HG03103 (cell line): Measurements from ENCODE around the gene SEMA5B.

Source experiments
- ATAC-seq: cut with Tn5 transposase; IDR thresholded peaks from one replicate; pipeline ENCODE4 v1.9.1; 2021; ENCODE audit warnings: low read depth; ENCODE audit not compliant: unreplicated experiment

The SEMA5B gene

GRCh38 chr3:123055352-123055751 lies 27.8 kb upstream of the SEMA5B start:
- ATAC-seq, result no peak

- ATAC-seq, result no peak
Observed at GRCh38 chr3:123054931-123055330, 27.4 kb upstream of the SEMA5B start.

GRCh38 chr3:123054109-123054778 lies 26.7 kb upstream of the SEMA5B start:
- no peak for ATAC-seq

- ATAC-seq, result no peak
Observed at GRCh38 chr3:123053107-123053506, 25.5 kb upstream of the SEMA5B start.

- no peak for ATAC-seq
Observed at GRCh38 chr3:123050666-123051065, 23.1 kb upstream of the SEMA5B start.

- ATAC-seq, result no peak
Observed at GRCh38 chr3:123048480-123049237, 21.1 kb upstream of the SEMA5B start.

GRCh38 chr3:123047062-123047319 lies 19.4 kb upstream of the SEMA5B start:
- ATAC-seq, result no peak

- no peak for ATAC-seq
Observed at GRCh38 chr3:123046262-123047061, 18.9 kb upstream of the SEMA5B start.

- no peak for ATAC-seq
Observed at GRCh38 chr3:123044981-123045763, 17.6 kb upstream of the SEMA5B start.

- no peak for ATAC-seq
Observed at GRCh38 chr3:123042413-123042812, 14.8 kb upstream of the SEMA5B start.

GRCh38 chr3:123039178-123039577 lies 11.6 kb upstream of the SEMA5B start:
- no peak for ATAC-seq

- no peak for ATAC-seq
Observed at GRCh38 chr3:123038751-123039150, 11.2 kb upstream of the SEMA5B start.

GRCh38 chr3:123037015-123037375 lies 9.4 kb upstream of the SEMA5B start:
- ATAC-seq, result no peak

- ATAC-seq, result no peak
Observed at GRCh38 chr3:123036352-123037014, 8.9 kb upstream of the SEMA5B start.

GRCh38 chr3:123034996-123035395 lies 7.4 kb upstream of the SEMA5B start:
- ATAC-seq, result no peak

GRCh38 chr3:123034120-123034519 lies 6.6 kb upstream of the SEMA5B start:
- no peak for ATAC-seq

GRCh38 chr3:123032057-123032456 lies 4.5 kb upstream of the SEMA5B start:
- ATAC-seq, result no peak

- ATAC-seq, result no peak
Observed at GRCh38 chr3:123031051-123031450, 3.5 kb upstream of the SEMA5B start.

- no peak for ATAC-seq
Observed at GRCh38 chr3:123028233-123028828, 768 bp upstream of the SEMA5B start.
